GM13976 (cell line): ENCODE measurements around the gene RIBC2.

ENCODE experiments used
- DNase-seq: peaks from one replicate; pipeline ENCODE4 v3.0.0; 2012; ENCODE audit warnings: low spot score
- in situ Hi-C: fragments of 300-500 bp; cut with MboI; formaldehyde crosslinking; loops from one replicate; pipeline ENCODE4 v1.12.0; 2022; ENCODE audit warnings: low sequenced_read_pairs, mixed read lengths, inconsistent platforms; ENCODE audit not compliant: unreplicated experiment
- TF ChIP-seq, protein P1 (sequence below): IDR thresholded peaks from 2 replicates; pipeline ENCODE4 v1.5.1; 2012; ENCODE audit warnings: borderline replicate concordance, mild to moderate bottlenecking; ENCODE audit not compliant: insufficient read depth; ENCODE audit errors: extremely low read depth, missing control alignments, control extremely low read depth

The RIBC2 gene

DNA sequence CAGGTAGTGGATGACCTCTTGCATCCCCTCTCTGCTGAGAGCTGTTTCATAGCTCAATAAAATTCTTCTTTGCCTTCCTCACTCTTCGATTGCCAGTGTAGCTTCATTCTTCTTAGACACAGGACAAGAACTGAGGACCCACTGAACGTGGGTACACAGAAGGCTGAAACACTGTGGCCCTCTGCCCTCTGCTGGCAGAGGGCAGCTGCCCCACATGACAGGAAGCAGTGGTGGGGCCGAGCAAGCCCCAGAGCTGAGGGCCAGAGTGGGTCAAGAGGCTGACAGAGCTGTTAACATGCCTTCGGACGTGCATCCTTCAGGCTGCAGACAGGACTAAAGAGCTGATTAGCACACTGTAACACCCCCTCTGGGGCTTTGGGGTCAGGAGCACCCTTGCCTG lies 15.7 kb upstream of the RIBC2 start:
- no peak for DNase-seq
- in situ Hi-C loops = no loop called here
- TF ChIP-seq, protein P1, sequence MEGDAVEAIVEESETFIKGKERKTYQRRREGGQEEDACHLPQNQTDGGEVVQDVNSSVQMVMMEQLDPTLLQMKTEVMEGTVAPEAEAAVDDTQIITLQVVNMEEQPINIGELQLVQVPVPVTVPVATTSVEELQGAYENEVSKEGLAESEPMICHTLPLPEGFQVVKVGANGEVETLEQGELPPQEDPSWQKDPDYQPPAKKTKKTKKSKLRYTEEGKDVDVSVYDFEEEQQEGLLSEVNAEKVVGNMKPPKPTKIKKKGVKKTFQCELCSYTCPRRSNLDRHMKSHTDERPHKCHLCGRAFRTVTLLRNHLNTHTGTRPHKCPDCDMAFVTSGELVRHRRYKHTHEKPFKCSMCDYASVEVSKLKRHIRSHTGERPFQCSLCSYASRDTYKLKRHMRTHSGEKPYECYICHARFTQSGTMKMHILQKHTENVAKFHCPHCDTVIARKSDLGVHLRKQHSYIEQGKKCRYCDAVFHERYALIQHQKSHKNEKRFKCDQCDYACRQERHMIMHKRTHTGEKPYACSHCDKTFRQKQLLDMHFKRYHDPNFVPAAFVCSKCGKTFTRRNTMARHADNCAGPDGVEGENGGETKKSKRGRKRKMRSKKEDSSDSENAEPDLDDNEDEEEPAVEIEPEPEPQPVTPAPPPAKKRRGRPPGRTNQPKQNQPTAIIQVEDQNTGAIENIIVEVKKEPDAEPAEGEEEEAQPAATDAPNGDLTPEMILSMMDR = peak; percentile 5

DNA sequence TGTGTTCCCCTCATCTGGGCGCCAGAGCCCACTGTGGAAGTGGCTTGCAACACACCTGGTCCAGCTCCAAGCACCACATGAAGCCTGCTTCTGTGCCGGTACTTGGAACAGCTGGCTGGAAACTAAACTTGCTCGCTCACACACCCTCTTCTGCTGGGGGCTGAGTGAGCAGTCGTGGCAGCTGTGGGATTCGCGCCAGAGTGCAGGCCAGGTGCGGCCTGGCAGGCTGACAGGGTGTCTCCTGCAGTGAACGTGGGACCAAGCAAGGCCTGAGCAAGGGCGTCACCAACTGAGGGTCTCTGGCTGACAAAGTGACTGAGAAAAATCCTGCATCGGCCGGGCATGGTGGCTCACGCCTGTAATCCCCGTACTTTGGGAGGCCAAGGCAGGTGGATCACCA lies 15.3 kb upstream of the RIBC2 start:
- no peak for DNase-seq
- in situ Hi-C loops = no loop called here
- TF ChIP-seq, protein P1 = no peak

DNA sequence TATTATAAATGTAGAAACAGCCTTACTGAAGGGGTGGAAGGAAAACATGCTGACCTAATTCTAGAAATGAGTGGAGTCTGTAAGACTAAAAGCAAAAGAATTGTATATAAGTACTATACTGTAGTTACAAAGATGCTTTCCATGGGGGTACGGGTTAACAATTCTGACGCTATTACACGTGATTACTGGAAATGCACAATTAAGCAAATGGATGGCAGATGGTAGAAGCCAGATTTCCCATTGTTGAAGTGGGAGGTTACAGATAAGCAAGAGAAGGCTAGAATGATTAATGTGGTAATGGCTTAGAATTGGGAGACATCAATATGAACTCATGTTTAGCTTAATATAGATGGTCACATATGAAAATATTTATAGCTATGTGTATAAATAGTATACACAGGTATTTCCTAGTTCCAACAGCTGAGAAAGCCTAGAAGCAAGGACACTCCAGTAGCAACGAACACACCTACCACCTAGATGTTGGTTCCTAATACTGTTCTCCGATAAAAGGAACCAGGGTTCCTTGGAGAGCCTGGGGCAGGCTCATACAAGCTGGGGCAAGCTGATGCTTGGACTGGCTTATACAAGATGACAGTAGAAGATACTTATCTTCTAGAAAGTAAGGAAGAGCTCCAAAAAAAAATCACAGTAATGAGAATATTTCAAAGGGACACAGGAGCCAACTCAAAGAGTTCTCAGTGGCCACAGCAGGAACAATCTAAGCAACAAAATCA lies 13.6 kb upstream of the RIBC2 start:
- no peak for DNase-seq
- in situ Hi-C loops = no loop called here
- TF ChIP-seq, protein P1 = no peak

DNA sequence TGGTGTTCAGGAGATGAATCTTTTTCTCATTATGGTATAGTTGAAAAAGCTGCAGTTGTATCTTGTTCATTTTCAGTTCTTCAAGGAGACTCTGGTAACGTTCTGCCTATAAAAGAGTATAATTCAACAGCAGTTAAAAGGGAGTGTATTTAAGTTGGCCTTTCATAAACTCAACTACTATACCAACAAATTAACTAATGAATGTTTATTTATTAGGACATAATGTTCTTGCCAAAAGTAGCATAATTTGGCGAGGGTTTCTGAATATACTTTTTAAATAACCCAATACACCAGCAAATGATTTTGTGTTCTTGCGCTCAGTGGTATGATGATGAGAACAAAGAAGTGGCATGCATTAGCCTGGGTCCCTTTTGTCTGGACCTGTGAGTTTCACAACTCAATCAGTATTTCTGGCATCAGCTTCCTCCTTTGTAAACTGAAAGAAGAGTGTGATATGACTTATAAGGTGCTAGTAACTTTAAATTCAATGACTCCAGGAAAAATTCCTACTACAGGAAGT lies 11.0 kb upstream of the RIBC2 start:
- DNase-seq = no peak
- TF ChIP-seq, protein P1 = no peak
- in situ Hi-C loops = no loop called here

DNA sequence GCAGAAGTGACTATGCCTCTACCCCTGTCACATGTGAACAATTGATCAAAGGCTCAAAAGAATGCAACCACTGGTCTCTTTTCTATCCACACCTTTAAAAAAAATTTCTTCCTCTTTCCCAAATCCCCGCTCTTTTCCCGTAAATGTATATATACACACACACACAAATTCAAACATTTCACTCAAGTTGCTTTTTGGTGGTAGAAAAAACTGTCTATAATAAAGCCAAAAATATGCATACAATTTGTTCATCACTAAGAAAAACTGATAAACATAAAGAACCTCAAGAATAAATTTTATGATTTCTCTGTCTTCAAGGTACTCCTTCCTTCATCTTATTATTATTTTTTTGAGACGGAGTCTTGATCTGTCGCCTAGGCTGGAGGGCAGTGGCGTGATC lies 5.7 kb upstream of the RIBC2 start:
- no peak for DNase-seq
- in situ Hi-C loops = no loop called here

DNA sequence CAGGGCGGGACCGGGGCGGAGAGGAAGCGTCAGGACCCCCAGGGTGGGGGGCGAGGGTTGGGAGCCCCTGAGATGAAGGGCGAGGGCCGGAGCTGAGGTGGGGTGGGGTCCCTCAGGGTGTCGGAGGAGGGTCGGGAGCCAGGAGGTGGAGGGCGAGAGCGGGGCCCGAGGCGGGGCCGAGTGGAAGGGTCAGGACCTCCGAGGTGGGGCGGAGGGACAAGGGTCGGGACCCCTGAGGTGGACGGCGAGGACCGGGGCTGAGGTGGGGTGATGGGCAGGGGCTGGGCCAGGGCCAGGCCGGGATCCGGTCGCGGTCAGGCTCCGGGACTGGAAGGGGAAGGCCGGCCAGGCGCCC lies 503 bp upstream of the RIBC2 start:
- TF ChIP-seq, protein P1 = no peak
- no peak for DNase-seq
- in situ Hi-C loops = no loop called here

More for the DNA sequence above, 5.7 kb upstream of the RIBC2 start:
- TF ChIP-seq, protein P1 = no peak
